GM12878 (cell line): ENCODE results near the gene LINC00237.

Source experiments
- ATF7 ChIP-seq: fragments of 450-650 bp; IDR thresholded peaks from 2 replicates; pipeline ENCODE4 v1.6.1; 2016; ENCODE audit warnings: low read depth, mild to moderate bottlenecking
- FOXM1 ChIP-seq: IDR thresholded peaks from 2 replicates; pipeline ENCODE4 v1.6.1; 2012; ENCODE audit warnings: low read depth, mild to moderate bottlenecking, inconsistent platforms, low read length, moderate library complexity
- PAX5 ChIP-seq: IDR thresholded peaks from 2 replicates; pipeline ENCODE4 v1.6.1; 2011; ENCODE audit warnings: low read depth, low read length, borderline replicate concordance
- TCF3 ChIP-seq: IDR thresholded peaks from 2 replicates; pipeline ENCODE4 v1.6.1; 2012; ENCODE audit warnings: low read depth, mild to moderate bottlenecking, low read length, borderline replicate concordance; ENCODE audit not compliant: insufficient read depth

- no peak for TF ChIP-seq FOXM1
- no peak for TF ChIP-seq TCF3
- no peak for TF ChIP-seq PAX5
- TF ChIP-seq ATF7: no peak
Observed at GRCh38 chr20:21133404-21133803, 27.2 kb upstream of the LINC00237 start.
